Hematopoietic multipotent progenitor cell treated with erythropoietin and hydrocortisone succinate and interleukin-3 and kit ligand, for 4 days (in vitro differentiated cells): ENCODE data around the gene SDK1.

ENCODE experiments used
- DNase-seq: peaks from one replicate; pipeline ENCODE4 v3.0.0-alpha.2; 2015

The SDK1 gene

DNA sequence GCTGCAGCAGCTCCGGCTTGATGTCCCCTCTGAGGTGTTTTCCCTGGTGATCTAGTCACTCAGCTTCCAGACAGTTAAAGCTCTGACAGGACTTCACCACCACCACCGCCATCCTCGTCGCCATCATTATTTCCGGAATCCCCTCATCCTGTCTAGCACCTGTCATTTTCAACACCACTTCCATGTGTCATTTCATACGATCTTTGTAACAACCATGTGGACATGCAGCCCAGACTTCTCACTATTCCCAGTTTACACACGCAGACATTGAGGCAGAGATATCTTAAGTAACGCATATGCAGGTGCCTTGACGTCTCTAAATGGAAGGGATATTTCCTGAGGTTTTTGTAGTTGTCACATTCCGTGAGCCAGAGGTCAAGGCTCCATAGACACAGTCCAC, 850.5 kb downstream of the SDK1 start:
- no peak for DNase-seq

DNA sequence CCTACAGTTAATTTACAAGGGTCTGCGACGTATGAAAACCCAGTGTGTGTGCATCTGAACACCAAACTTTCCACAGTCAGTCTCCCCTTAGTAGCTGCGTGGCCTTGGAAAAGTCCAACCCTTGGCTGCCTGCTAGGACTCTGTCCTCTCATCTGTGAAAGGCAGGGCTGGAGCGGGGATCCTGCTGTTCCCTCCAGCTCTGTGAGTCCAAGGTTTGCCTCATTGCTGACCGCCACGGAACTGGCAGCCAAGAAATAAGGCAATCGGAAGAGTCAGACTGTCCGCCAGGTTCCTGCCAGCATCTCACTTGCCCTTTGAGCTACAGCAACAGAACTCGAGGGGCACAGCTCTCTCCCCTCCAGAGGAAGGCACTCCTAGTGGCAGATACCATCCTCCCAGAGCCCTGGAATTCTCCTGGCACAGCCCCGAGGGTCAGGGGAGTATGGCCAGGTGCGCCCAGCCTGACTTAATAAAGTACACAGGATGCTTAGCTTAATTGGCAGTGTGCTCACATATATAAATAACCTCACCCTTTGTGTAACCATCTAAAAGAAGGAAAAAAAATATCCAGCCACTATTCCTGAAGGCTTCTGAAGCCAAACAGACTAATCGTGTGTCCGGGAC, 851.0 kb downstream of the SDK1 start:
- DNase-seq = no peak

DNA sequence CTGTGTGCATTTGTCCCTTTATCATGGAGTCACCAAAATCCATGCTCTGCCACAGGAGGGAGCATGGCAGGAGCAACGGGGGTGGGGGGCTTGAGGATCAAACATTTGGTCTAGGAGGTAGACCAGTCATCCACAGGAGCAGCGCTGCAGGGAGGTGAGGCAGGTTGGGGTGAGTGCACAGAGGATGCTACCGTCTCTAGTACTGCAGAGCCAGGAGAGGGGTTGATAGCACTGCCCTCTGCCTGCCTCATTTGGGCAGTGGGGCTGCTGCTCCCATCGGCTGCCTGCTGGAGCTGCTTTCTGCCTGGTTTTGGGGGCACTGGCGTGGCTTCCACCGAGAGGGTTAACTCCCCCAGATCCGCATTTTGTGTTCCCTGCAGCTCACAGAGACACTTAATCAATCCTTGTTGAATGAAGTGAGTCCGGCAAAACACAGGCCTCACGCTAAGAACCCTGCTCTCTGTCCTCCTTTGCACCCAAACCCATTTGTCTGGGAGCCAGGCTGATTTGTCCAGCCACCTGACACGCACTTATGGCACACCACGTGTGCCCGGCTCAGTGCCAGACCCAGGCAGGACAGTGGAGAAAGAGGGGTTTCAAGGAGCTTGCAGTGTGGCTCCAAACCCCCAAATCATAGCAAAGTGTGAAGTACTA, 854.0 kb downstream of the SDK1 start:
- DNase-seq = no peak

DNA sequence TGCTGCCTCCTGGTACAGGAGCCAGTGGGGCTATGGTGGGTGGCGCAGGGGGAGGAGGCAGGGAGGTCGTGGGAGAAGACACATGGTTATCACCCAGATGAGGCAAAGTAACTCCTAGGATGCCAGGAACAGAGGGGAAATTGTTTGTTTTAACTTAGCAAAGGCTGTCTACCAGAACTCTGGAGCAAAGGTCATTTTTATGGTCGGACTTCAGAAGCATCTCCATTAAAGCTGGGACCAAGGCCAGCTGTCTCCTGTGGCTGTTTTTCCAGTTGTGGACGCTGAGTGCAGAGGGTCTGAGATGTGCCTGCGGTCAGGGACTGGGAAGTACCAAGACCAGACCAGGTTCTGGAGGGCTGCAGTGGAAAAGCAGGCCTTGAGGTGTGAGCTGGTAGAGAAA, 855.1 kb downstream of the SDK1 start:
- DNase-seq = no peak

DNA sequence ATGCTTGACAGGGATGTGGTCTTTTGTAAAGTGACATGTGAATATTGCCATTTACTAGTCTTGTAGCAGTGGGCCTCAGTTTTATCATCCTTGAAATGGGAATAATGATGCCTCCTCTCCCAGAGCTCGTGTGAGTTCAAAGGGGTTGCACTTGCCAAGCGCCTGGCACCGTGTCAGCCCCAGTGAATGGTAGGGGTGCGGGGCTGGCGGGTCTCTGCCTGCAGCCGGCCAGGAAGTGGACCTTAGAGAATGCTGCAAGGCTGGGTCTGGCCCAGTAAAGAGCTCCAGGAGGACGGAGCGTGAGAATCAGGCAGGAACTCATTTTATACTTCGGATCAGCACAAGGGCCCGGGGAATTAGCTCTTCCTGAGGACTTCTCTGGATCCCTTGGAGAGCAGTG, 856.6 kb downstream of the SDK1 start:
- no peak for DNase-seq

DNA sequence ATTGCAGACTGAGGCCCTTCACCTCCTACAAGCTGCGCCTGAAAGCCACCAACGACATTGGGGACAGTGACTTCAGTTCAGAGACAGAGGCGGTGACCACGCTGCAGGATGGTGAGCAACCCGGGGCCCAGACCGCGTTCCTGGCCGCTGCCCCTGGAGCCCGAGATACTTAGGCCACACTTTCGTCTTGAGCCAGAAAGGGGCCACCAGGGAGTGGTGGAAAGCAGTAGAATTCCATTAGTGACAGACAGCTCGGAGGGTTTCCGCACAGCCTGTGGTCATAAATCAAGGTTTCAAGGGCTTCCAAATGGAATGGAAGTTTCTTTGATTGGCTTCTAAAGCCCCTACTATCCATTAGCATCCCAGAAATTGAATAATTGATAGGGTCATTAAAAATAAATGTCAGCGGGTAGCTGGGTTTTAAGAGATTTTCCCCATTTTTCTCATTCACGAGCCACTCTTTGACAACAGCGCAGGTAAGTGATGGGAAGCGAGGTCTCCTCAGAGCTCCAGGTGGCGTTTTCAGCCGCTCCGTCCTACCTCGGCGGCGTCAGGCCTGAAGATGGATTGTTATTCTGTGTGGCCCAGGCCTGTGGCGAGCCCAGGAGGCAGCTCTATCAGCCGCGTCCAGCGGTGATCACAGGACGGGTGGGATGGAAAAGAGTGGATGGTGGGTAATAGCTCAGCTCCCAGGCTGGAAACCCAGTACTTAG, 857.5 kb downstream of the SDK1 start:
- no peak for DNase-seq

DNA sequence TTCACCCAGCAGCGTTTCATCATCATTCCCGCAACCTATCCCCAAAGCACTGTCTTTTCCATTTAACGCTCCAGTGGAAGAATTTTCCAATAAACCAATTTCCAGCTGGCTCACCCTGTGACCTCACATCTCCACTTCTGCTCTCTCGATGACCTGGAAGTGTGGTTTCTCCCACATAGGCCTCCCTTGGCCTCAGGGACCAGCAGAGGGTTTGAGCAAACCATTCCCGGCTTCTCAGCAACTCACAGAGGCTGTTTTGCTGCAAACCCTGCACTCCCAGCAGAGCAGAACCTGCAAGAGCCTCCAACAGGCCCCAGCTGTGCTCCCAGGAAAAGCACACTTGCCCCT, 858.1 kb downstream of the SDK1 start:
- no peak for DNase-seq

DNA sequence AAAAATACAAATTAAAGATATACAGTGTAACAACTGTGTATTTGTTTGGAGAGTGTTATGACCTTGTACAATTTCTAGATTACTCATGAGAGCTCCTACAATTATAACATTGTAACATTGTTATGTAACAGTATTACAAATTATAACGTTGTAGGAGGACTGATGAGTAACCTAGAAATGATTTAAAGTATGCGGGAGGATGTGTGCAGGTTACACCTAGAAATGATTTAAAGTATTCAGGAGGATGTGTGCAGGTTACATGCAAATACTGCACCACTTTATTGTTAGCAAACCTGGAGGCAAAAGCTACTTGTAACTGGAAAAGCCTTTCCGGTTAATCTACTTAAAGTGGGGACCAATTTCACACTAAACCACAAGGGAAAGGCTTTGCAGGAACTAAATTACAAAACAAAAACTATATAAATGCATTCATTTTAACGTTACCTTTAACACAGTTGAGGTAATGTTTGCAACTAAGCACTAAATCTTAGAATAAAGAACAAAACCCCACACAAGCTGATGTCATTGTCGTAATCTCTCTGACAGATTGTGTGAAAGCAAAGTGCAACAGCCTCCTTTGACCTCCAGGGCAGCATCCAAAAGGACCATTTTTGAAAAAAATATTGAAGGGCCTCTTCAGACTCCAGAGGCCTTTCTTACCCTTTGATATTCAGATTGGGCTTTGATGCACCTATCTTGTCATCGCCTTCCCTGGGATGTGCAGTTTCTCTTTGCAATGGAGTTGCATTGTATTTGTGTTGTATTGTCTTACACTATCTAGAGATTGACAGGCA, 858.9 kb downstream of the SDK1 start:
- DNase-seq = no peak

GRCh38 chr7:4162884-4163564, 862.0 kb downstream of the SDK1 start:
- DNase-seq = no peak

DNA sequence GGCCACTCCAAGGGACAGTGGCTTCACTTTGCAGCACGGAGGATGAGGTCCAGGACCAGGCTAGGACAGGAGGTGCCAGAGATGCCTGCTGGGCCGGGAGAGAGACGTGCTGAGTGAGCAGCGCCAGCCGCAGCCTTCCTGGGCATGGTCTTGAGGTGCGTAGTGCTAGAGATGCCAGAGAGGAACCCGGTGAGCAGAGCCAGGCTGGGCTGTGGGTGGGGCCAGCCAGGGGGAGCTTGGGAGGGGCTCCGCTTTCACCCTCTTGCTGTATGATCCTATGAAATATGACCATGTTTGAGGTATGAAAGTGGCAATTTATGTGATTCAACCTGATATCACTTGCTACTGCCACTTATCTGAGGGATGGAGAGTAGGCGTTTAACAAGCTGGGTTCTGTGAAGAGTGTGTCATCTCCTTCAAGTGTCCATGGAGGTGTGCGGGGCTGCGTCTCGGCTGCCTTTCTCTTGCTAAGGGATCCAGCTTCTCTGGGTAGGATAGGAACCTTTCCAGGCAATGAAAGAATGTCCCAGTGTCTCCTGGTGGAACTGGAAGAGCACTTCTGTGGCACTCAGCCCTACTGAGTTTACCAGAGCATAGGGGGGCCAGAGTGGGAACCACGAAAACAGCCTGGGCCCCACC, 862.6 kb downstream of the SDK1 start:
- DNase-seq = no peak

DNA sequence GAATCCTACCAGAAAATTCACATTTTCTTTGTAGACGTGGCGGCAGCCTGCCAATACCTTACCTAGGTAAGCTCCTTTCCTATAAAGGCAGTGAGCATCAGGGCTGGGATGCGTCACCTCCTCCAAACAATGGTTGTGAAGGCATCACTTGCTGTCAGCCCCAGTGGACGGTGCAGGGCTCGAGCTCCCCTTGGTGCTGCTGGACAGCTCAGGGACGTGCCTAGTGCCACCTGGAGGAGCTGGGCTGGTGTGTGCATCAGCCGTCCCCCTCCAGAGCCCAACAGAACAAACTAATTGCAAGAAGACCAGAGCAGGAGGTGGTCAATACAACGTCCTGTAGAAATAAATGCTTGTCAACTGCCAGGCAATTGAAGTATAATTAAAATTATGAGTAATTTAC, 863.5 kb downstream of the SDK1 start:
- no peak for DNase-seq

GRCh38 chr7:4166340-4166739, 865.3 kb downstream of the SDK1 start:
- DNase-seq = no peak

DNA sequence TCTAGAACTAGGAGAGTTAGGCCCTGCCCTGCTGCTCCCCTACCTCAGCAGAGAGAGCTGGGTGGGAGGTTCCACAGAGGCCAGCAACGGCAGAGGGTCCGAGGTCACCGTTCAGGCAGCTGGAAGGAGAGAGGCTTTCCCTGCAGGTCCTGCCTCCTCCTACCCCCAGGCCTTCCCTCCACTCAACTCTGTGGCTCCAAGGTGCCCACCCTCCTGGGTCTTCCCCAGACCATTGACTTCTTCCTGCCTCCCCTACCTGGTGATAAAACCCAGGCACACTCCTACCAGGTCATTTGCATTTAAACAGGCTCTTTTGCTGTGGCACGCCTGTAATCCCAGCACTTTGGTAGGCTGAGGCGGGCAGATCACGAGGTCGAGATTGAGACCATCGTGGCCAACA, 865.8 kb downstream of the SDK1 start:
- no peak for DNase-seq

- DNase-seq = no peak
Observed at GRCh38 chr7:4167385-4167910, 866.4 kb downstream of the SDK1 start.

- DNase-seq = no peak
Observed at GRCh38 chr7:4168041-4168440, 867.0 kb downstream of the SDK1 start.

DNA sequence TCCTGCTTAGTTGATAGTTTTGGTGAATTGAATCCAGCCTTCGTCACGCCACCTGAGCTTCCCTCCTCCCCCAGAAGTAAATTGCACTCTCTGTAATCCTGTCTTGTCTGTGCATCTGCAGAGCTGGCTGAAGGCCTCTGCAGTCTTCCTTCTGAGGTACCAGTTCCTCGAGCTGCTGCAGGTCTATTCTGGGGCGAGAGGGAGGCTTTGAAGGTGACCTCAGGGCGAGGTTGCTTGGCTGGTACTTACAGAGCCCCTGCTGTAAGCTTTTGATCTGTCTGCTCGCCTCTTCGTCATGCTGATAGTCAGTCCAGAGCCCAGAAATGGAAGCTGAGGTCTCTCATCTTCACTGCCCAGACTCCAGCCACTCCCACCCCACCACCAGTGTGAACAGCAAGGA, 867.5 kb downstream of the SDK1 start:
- no peak for DNase-seq

DNA sequence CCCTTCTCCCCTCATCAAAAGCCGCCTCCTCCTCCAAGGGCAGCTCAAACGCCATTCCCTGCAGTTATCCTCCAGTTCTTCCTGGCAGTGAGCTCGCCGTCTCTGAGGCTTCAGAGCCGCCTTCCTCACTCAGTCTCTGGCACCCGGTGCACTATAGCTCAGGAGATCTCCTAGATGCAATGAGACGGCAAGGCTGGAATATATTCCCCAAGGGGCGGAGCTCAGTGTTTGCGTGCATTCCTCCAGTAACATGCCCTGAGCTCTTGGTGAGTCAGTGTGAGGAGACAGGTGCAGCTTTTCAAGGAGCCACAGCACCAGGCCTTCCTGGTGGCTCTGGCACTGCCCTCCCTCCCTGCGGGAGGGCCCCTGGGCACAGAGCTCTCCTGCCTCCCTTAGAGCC, 868.4 kb downstream of the SDK1 start:
- no peak for DNase-seq

DNA sequence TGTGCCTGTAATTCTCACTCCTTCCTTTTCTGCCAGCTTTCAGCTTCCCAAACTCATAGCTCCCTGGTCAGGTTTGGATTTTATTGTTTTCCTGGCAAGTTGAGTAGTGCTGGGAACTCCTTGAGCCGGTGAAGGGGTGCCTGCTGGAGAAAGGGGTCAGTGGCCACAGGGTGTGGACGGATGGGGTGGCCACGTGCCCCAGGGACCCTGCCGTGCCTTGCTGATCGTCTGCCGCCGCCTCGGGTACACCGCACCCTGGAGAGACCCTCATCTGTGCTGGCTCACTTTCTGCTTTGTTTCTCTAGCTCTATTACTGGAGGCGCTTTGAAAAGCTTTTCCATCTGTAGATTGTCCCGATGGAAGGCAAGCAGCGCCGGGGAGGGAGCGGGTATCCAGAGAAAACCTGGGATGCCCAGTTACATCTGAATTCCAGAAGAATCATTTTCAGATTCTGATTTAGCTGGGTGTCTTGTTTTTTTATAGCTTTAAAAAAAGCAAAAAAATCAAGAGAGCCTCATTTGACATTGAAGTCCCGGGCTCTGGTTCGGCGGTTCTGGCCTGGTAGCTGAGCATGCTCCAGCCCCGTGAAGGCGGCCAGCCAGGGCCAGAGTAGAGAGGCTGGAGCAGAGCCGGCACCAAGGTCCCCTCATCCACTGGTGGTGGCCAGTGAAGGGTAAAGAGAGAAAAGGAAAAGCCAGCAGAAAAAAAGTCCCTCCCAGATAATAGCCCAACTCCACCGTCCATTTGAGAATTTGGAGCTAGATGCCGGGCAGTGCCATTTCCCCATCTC, 870.1 kb downstream of the SDK1 start:
- DNase-seq = no peak

GRCh38 chr7:4172883-4173282, 871.8 kb downstream of the SDK1 start:
- no peak for DNase-seq

DNA sequence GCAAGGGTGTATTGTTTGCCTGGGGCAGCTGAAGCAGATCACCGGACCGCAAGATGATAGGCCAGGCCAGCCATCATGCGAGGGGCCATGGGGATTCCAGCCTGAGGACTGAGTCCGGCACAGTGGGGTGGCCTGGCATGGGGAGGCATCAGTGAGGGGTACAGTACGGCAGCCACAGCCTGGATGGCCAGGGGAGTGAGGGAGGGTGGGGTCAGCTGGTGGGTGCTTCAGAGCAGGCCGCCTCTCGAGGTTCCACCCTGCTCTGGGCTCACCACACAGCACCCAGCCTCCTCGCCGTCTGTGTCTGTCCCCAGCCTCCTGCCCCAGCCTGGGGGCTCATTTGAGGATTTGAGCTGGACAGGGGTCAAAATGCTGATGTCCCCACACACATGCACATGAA, 872.6 kb downstream of the SDK1 start:
- no peak for DNase-seq

- DNase-seq = no peak
Observed at GRCh38 chr7:4174016-4174415, 873.0 kb downstream of the SDK1 start.

GRCh38 chr7:4174451-4174850, 873.4 kb downstream of the SDK1 start:
- DNase-seq = no peak
